ENCODE data around the gene SMPD4. TPM values are rescaled to one million over a fixed set of nuclear protein-coding genes. Genes with fewer than 3 reads are reported as not detected.
"Not testable (repeated sequence)": the region's sequence is repeated elsewhere in the genome, so short reads cannot be mapped to it uniquely, and the experiment has no call there.

Gene SMPD4
- polyA plus RNA-seq, 10 donors: 30.2 to 47.5 (median 36.6) TPM

DNA sequence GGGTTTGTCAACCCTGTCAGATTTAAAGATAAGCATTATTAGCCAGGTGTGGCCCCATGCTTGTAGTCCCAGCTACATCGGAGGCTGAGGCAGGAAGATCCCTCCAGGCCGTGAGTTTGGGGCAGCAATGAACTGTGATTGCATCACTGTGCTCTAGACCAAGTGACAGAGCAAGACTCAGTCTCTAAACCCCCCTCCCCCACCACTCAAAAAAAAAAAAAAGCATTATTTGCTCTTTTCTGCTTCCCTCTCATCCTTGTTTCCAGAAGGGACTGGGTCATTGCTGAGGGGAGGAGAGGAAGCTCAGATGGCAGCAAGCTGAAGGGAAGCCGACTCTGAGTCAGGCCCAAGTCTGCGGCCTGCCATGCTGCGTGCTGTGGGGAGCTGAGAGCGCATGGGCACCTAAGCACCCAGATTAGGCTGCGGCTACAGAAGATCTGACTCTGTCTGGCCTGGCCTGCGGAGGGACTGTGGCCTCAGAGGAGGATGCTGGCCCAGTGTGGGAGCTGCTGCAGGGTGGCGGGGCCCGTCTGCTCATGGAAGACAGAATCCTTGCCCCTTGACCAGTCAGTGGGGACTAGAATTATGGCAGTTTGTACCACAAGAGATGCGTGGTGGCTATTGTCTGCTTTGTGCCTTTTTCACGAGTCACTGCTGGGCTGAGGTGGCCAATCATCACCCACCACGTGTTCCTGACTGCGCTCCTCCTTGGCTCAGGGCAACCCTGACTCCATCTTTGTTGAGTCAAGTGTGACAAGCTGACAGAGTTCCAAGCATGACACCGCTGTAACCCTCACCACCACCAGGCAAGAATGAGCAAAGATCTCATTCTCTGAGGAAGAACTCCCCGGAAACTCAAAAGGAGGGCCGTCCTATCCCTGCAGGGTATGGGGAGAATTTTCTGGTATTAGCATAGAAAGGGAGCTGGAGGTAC is 6.7 kb upstream of the SMPD4 start:
- DNase-seq: not testable (repeated sequence)

DNA sequence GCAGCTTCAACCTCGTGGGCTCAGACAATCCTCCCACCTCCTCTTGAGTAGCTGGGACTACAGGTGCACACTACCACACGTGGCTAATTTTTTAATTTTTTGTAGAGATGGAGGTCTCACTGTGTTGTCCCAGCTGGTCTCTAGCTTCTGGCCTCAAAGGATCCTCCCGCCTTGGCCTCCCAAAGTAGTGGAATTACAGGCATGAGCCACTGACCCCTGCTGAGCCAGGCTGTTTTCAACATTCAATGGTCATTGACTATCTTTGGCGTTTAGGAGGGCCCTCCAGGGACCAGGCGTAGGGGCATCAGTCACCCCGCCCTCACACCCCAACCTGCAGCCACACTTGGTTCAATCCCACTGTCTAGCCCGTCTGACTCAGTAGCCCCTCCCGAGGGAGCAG is 5.9 kb upstream of the SMPD4 start:
- no peak for DNase-seq

DNA sequence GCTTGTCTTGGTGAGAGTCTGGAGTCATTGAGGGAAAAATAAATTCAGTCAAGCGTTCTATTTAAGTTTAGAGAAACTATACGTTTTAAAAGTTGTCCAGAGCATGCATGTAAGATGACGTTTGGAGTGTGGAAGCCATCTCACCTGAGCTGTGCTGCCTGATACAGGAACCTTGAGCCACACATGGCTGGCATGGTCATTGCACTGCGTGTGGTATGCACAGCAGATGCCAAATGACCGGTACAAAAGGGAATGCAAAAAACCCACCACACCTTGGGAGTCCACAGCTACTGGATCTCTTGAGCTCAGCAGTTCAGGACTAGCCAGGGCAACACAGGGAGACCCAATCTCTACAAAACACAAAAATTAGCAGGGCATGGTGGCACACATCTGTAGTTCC is 5.0 kb upstream of the SMPD4 start:
- DNase-seq: no peak

DNA sequence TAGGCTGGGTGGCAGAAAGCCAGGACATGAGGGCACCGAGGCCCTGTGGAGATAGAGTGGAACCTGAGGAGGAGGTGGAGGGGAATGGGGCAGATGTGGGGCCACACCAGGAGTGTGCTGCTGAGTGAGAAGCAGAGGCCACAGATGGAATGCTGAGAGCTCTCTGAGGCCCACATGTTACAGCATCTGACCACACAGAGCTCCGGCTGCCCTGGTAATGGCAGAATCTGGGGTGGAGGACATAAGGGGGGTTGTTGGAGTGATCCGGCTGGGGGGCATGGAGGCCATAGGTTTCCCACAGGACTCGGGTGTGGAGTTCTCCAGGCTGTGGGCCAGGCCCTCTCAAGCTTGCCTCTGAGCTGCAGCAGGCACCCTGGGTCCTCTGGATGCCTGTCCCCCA is 4.5 kb upstream of the SMPD4 start:
- DNase-seq: no peak

DNA sequence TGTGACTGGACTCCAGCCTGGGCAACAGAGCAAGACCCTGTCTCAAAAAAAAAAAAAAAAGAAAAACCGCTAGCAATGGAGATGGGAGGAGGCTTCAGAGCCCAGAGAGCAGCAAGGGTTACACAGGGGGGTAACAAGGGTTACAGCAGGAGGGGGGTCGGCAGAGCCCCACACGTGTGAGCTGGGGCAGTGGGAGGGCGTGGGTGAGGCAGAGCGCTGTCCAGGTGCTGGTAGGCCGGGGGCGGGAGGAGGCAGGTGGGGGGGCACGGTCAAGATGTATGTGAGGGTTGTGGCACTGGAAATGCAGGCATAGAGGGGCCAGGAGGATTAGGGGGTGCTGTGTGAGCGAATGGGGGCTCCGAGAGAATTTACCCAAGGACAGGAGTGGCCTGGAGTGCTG is 4.0 kb upstream of the SMPD4 start:
- no peak for DNase-seq

DNA sequence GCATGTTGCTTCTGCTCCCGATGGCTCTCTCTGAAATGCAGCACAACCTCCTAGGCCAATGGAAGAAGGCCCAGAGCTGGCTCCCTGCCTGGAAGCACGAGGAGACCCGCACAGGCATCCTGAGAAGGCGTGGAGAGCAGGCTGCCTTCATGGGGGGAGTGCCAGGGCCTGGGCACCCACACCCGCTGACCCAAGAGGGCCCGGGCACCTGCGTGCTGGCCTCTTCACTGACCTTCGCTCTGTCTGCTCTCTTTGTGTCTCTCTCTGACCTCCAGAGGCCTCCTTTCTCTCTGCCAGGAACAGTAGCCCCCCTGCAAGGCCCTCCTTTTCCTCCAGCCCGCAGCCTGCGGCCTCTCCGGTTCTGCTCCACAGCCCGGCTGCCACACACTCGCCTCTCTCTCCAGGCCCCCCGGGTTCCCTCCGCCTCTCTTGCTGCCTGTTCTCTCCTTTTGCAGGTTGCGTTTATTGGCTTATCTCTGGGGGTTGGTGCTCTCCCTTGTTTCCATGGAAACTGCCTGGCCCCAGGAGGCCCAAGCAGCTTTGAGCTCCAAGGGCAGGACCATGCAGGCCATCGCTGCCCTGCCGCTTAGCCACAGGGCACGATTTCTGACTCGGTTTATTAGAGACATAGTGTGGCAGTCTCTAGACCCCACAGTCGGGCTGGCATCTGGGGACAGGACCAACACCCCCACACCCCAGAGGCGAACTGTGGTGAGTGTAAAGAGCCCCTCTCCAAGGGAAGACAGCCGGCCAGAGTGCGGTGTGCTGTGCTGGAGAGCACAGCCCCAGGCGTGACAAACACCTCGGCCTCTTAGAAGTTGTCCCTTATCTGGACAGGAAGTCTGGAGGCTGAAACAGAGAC is 2.3 kb upstream of the SMPD4 start:
- peak; percentile 10 to 71 (median 45) for DNase-seq

DNA sequence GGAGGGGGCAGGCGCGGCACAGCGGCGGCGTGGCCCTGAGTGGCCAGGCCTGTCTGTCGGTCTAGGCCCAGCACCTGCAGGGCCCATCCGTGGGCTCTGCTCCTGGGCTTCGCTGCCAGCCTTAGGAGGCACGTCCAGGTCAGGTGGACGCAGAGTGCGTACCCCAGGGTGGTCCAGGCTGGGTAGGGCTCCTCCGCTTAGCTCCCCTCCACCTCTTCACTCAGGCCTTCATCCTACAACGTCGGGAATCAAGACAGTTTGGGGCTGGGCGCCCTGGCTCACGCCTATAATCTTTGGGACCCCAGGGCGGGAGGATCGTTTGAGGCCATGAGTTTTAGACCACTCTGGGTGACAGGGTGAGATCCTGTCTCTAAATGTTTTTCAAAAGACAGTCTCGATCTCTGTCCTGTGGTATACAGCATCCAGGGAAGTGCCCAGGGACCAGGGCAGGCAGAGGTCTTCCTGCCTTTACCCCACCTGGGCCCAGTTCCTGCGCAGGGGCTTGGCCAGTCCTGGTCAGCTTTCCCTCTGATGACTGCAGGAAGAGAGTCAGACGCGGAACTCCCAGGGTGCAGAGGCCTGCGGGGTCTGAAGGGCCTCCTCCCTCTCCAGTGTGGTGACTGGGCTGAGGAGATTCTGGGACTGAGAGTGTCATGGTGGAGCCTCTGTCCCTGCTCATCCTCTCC is 1.6 kb upstream of the SMPD4 start:
- peak in 2 of 3 donors; percentile 1 to 57 for DNase-seq

DNA sequence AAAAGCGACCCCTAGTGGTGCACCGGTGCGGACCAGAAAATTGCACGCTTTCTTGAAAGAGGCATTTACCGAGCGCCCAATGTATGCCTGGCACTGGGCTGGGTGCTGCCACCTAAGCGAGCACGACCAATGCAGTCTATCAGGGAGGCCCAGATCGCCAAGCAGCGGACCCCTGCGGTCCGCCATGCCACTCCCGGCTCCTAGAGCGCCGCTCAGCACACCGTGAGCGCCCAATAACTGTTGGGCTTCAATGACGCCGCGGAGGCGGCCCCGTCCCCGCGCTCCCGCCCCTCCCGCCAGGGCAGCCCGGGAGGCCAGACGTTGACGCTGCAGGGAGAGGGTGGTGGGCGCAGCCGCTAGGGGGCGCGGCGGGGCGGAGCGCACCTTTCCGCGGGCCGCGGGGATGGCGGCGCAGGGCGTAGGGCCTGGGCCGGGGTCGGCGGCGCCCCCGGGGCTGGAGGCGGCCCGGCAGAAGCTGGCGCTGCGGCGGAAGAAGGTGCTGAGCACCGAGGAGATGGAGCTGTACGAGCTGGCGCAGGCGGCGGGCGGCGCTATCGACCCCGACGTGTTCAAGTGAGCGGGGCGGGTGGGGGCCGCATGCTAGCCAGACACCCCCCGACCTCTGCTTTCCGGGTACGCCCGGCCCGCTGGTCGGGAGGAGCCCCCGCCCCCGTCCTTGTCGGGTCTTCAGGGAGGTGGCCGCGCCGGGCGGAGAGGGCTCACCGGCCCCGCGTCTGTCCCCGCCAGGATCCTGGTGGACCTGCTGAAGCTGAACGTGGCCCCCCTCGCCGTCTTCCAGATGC is 679 bp upstream of the SMPD4 start, which contains the start of gene MZT2B:
TSS of gene MZT2B (plus strand) at position 383 of the 803 bp plus-strand sequence. CDS start at position 404, 21 bp downstream.
- peak; percentile 83 to 95 (median 90) for DNase-seq

DNA sequence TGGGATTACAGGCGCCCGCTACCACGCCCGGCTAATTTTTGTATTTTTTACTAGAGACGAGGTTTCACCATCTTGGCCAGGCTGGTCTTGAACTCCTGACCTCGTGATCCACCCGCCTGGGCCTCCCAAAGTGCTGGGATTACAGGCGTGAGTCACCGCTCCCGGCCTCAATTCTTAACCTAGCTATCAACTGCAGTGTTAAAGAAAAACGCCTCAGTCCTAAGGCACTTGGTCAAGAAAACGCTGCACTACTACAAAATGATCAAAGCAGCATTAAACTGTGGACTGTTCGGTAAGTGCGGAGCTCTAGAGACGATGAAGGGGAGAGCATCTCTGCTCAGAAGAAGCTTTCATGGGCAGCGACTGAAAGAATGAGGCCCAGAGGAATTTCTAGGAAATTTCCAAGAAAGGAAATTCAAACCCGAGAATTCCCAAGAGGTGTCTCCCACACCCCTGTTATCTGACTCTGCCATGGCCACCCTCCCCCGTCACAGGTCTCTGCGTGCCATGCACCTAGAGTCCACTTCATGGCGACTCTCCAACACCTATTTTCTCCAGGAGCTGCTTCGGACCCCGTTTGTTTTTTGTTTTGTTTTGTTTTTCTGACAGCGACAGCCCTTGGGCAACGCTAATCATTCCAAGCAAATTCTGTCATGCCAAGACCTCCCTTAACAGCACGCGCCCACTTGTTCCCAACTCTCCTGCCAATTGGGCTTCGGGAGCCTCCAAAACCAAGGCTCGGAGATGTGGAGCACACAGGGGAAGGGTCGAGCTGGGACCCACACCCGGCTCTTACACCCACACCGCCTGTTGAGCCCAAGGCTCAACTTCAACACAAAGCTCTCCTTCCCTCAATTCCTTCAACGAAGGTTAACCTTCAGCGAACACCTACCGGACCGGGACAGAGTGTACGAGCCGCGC is 738 bp downstream of the SMPD4 start:
- DNase-seq: not testable (repeated sequence)

DNA sequence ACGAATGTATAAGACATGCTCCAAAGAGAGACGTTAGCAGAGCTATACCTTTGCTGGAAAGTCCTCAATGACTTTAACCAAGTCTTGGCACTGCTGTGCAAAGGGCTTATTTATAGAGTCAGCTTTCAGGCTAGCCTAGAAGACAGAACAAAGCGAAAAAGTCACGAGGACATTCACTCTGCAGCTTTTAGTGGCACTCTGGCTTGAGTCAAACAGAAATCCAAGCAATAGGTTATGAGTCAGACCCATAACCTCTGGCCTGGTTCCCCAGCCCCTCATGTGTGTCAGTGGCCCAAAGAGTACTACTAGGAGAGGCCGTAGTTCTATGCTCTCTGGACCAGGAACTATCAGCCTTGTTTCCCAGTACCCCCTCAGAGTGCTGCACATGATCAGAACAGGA is 6.5 kb downstream of the SMPD4 start:
- DNase-seq: not testable (repeated sequence)

DNA sequence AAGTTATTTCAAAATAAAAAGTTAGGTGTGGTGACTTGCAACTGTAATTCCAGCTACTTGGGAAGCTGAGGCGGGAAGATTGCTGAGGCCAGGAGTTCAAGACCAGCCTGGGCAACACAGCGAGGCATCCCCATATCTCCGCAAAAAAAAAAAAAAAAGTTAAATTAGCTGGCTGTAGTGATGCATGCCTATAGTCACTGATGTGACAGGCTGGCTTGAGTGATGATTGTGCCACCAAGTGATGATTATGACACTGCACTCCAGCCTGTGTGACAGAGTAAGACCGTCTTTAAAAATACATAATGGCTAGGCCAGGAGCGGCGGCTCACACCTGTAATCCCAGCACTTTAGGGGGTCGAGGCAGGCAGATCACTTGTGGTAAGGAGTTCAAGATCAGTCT is 11.5 kb downstream of the SMPD4 start:
- no peak for DNase-seq

DNA sequence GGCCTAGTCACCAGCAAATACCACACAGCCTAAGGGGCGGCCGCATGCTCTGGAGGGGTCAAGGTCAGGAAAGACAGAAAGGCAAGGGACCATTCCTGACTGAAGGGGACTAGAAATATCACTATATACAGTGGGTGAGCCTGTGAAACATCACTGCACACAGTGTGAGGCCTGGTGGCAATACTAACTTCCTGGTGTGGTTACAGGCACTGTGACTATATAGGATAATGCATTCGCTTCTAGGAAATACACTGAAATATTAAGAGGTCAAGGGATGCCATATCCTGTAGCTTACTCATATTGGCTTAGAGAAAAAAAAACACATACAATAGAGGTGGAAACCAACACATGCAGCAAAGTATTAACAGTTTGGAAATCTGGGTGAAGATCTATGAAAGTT is 12.2 kb downstream of the SMPD4 start:
- DNase-seq: not testable (repeated sequence)

DNA sequence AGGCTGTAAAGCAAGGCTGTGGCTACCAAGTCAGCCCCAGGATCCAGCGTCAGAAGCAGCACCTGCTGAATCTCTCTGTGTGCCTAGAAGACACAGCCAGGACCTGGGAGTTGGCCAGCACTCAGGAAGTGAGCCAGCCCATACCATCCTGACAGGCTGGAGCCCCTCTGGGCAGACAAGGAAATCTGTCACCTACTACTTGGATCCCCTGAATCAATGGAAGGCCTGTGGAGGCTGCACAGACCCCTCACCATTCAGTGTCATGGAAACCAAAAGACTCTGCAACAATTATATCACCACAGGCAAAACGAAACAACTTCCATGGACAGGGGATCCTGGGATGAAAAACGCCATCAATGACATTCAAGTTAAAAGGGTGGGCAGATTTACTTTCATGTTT is 14.8 kb downstream of the SMPD4 start:
- DNase-seq: not testable (repeated sequence)

DNA sequence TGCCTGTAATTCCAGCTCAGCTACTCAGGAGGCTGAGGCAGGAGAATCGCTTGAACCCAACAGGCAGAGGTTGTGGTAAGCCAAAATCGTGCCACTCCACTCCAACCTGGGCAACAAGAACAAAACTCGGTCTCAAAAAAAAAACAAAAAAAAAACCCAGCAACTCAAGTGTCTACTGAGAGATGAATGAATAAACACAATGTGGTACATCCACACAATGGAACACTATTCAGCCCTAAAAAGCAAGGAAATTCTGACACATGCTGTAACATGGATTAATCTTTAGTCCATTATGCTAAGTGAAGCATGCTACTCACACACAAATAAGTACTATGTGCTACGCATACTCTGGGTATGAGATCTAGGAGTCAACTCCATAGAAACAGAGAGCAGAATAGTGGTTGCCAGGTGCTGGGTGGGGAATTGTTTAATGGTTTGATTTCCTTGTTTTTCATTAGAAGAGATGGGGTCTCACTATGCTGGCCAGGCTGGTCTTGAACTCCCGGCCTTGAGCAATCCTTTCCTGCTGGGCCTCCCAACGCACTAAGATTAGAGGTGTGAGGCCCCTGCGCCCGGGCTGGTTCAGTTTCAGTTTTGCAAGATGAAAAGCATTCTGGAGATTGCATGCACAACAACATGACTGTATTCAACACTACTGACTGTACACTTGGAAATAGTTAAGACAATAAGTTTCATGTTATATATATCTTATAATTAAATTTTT is 15.9 kb downstream of the SMPD4 start:
- DNase-seq: no peak

DNA sequence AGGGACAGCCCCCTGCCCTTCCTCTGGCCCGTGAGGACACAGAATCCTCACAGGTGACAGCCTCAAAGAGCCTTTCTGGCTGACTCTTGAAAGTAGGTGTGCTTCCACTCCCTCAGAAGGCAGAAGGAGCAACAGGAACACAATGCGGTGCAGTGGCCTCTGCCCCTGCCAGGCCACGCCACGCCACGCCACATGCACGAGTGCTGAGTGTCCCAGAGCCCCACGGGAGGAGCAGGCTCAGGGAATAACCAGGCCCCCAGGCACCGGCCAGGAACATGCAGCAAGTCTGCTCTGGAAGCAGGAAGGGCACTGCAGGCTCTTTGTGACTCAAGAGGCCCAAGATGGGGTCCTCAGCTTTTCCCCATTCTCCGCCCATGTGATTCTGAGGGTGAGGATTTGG is 18.4 kb downstream of the SMPD4 start:
- no peak for DNase-seq

DNA sequence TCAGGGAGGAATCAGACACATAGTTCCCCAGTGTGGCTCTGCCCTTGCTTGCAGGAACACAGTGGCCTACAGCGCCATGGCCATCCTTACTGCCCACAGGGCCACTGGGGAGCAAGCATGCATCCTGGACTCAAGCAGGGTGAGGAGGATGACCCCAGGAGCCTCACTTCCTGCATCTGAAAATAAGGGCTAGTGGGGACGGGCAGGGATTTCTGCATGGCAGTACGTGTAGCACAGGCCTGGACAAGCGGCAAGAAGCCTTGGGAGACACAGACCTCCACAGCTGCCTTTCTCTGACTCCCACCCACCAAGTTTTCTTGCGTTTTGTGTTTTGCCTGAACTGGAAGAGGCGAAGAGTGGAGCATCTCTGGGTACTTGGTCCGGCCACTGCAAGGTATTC is 18.9 kb downstream of the SMPD4 start:
- not testable (repeated sequence) for DNase-seq

DNA sequence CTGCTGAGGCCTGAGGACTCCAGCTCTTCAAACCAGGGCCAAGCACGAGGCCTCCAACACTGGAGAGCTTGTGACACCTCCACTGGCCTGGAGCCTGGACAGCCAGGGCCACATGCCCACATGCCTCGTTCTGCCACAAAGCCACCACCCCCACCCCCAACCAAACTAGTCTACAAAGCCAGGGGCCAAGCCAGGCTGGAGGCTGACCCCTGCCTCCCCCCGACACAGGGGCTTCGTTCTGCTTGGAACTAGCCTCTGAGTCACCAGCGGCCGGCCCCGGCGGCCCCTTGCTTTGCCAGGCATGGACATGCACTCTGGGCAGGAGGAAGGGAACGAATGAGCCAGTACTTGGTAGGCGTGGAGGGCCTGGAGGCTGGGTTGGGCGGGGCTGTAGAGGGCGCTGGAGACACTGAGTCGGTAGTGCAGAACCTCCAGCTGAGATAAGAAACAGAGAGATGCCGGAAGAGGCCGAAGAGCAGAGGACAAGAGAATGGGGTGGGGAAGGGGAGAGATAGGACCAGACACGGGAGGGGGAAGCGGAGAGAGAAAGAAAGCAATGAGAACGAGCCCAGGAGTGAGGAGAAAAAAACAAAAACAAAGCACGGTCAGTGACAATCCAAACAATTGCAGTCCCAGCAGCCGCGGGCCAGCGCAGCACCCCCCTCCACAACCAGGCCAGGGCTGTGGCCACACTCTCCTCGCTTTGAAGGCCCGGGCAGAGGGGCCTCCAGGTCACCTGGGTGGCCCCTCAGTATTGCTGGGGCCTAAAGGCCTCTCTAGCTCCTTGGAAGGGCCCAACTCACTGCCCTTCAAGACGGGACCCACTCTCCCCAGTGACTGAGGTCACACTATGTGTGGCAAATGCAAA is 20.3 kb downstream of the SMPD4 start:
- not testable (repeated sequence) for DNase-seq

DNA sequence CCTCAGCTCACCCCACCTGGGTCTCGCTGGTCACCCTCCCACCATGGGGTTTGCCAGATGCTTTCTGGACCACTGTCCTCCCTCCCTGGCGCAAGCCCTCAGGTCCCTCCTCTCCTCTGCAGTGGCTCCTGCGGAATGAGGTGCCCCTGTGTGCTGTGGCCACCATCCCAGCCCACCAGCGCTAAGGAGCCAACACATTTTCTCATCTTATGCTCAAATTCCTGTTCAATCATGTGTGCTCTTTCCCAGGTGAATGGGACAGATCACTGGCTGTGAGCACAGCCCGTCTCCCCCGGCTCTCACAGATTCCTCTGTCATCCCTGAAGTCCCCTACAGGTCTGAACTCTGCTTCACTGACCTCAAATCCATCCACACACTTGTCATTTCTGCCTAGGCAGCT is 21.3 kb downstream of the SMPD4 start:
- no peak for DNase-seq

All from muscle of back (tissue), 11 donors.